Amygdala (tissue), 56 donors: ENCODE results near the gene ACP3.

ENCODE experiments used
- DNase-seq, 56 donors: peaks; one replicate each; lab custom pipeline; 2025; lab: John Stamatoyannopoulos, UW

ACP3 gene

GRCh38 chr3:132401255-132401654 lies 84.0 kb downstream of the ACP3 start:
- DNase-seq, result no peak

DNA sequence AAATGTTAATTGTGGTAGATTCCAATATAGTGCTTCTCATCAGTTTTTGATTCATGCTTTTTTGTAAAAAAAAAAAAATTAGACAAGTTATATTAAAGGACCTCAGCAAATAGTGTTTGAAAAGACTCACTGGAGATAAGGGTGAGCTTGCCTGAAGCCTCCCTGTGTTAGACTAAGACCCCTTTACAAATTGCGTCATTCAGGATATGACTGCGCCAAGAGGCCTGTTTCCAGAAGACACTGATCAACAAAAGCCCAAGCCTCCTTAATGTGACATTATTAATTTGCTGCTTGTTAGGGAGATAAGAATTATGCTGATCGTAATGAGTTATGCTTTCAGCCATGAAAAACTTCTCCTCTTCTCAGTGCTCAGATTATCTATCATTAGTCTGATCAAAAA lies 87.1 kb downstream of the ACP3 start:
- no peak for DNase-seq

DNA sequence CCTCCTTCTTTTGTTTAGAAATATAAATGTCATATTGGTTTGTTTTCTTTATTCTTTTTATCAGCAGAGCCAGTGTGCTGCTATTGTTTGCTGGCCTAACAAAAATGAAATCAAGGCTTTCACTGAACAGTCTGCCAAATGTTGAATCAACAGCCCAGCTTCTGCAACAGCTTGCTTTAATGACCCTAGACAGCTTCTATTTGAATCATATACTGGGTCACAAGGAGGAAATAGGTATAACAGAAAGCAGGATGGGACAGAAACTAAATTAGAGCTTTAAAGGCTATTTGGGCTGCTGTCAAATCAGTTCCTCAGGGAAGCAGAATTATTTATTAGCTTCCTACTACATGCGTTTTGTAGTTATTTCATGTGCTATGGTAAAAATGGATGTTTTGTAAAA lies 88.0 kb downstream of the ACP3 start:
- DNase-seq, result peak in 1 of 56 donors; percentile 3

- no peak for DNase-seq
Measured at GRCh38 chr3:132405609-132406299, 88.5 kb downstream of the ACP3 start.

DNA sequence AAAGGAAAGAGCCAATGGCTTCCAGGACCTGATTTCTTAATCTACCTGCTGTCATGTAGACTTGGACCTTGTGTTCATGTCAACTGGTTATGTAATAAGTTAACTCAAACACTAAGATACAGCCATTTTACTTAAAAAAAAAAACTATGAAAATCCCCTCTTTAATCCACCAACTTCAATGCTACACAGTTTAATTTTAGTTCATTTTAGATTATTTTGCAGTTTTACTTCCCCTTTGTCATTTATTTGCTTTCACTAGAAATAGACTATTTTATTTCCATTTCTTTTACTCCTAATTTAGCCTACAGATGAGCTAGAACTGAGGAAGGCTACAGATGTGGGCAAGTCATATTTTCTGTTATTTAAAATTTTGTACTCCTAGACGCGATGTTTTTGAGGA lies 89.4 kb downstream of the ACP3 start:
- DNase-seq, result no peak

DNA sequence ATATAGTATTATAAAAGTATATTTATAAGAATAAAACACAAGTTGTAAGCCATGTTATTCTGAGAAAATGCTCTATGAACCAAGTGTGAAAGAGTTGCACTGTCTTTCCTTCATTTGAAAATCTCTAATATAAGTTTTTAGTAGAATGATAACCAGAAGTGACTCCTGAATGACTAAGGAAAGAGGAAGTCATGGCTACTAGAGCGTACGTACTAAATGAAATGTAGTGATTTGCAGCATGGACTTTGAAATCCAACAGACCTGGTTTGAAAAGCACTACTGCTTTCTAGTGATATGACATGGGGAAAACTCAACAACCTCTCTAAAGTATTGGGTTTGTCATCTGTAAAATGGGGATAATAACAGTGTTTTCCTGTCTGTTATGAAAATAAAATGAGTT lies 89.8 kb downstream of the ACP3 start:
- no peak for DNase-seq
